Mesenchymal stem cell (in vitro differentiated cells and primary cell): ENCODE results near the gene RMRP.
A peak's percentile ranks its signal among the peaks of the same experiment; 100 is the strongest.

Experiments used
- DNase-seq: peaks from one replicate; pipeline ENCODE4 v3.0.0-alpha.2; 2013
- H2AFZ ChIP-seq: one replicate; pipeline ENCODE4 v1.6.1; 2013; ENCODE audit warnings: low read depth, mild to moderate bottlenecking, control low read depth, inconsistent platforms, low read length, moderate library complexity
- H2AK5ac ChIP-seq: 2 replicates; pipeline ENCODE4 v1.6.1; 2013; ENCODE audit warnings: low read length, moderate library complexity, mild to moderate bottlenecking, inconsistent platforms; ENCODE audit not compliant: severe bottlenecking
- H2BK120ac ChIP-seq: one replicate; pipeline ENCODE4 v1.6.1; 2013; ENCODE audit warnings: low read depth, mild to moderate bottlenecking, inconsistent platforms, low read length, moderate library complexity
- H2BK12ac ChIP-seq, 2 experiments: one replicate each; pipeline ENCODE4 v1.6.1; 2013; ENCODE audit warnings: inconsistent platforms in 2 of 2, low read length in 2 of 2, mild to moderate bottlenecking in 2 of 2, moderate library complexity in 2 of 2, control low read depth in 1 of 2
- H2BK15ac ChIP-seq: one replicate; pipeline ENCODE4 v1.6.1; 2013; ENCODE audit warnings: mild to moderate bottlenecking, low read depth, inconsistent platforms; ENCODE audit not compliant: poor library complexity, severe bottlenecking
- H2BK5ac ChIP-seq: 2 replicates; pipeline ENCODE4 v1.6.1; 2013; ENCODE audit warnings: low read depth, mild to moderate bottlenecking, low read length, control low read depth, inconsistent platforms; ENCODE audit not compliant: poor library complexity, severe bottlenecking
- H3K14ac ChIP-seq, 2 experiments: one replicate each; pipeline ENCODE4 v1.6.1; 2013; ENCODE audit warnings: inconsistent platforms in 2 of 2, low read length in 2 of 2, control low read depth in 1 of 2, mild to moderate bottlenecking in 1 of 2, moderate library complexity in 1 of 2
- H3K18ac ChIP-seq, 2 experiments: one replicate each; pipeline ENCODE4 v1.6.1; 2013; ENCODE audit warnings: inconsistent platforms in 2 of 2, low read length in 2 of 2, control low read depth in 1 of 2, low read depth in 1 of 2, mild to moderate bottlenecking in 1 of 2
- H3K23ac ChIP-seq, 2 experiments: one replicate each; pipeline ENCODE4 v1.6.1; 2013; ENCODE audit warnings: inconsistent platforms in 2 of 2, low read length in 2 of 2, mild to moderate bottlenecking in 2 of 2, moderate library complexity in 2 of 2, control low read depth in 1 of 2
- H3K27ac ChIP-seq: 2 replicates; pipeline ENCODE4 v1.5.1; 2013; ENCODE audit warnings: mild to moderate bottlenecking, moderate library complexity, low read length, control low read depth, inconsistent platforms; ENCODE audit not compliant: poor library complexity, severe bottlenecking
- H3K27me3 ChIP-seq, 2 experiments: 2 replicates each; pipeline versions ENCODE4 v1.6.1 to v1.7.0; 2013; ENCODE audit warnings: low read length in 2 of 2, mild to moderate bottlenecking in 2 of 2, moderate library complexity in 2 of 2, control low read depth in 1 of 2, inconsistent platforms in 1 of 2; ENCODE audit not compliant: control insufficient read depth in 1 of 2, insufficient read depth in 1 of 2
- H3K36me3 ChIP-seq, 2 experiments: 2 replicates each; pipeline versions ENCODE4 v1.6.1 to v1.7.0; 2013; ENCODE audit warnings: low read length in 2 of 2, control low read depth in 1 of 2, inconsistent platforms in 1 of 2, low read depth in 1 of 2, mild to moderate bottlenecking in 1 of 2; ENCODE audit not compliant: insufficient read depth in 2 of 2, control insufficient read depth in 1 of 2
- H3K4ac ChIP-seq, 2 experiments: one replicate each; pipeline ENCODE4 v1.6.1; 2013; ENCODE audit warnings: inconsistent platforms in 2 of 2, low read length in 2 of 2, mild to moderate bottlenecking in 2 of 2, moderate library complexity in 2 of 2, control low read depth in 1 of 2, low read depth in 1 of 2
- H3K4me1 ChIP-seq: 2 replicates; pipeline ENCODE4 v1.6.1; 2013; ENCODE audit warnings: low read depth, low read length, control low read depth; ENCODE audit not compliant: control insufficient read depth, insufficient read depth
- H3K4me2 ChIP-seq: 2 replicates; pipeline ENCODE4 v1.6.1; 2013; ENCODE audit warnings: low read length, mild to moderate bottlenecking, inconsistent platforms; ENCODE audit not compliant: poor library complexity, severe bottlenecking
- H3K4me3 ChIP-seq, 2 experiments: 2 replicates each; pipeline versions ENCODE4 v1.5.1 to v1.7.0; 2013; ENCODE audit warnings: low read length in 2 of 2, mild to moderate bottlenecking in 2 of 2, control low read depth in 1 of 2, low read depth in 1 of 2; ENCODE audit not compliant: insufficient read depth in 1 of 2
- H3K79me1 ChIP-seq: replicated peaks from 2 replicates; pipeline ENCODE4 v1.6.1; 2013; ENCODE audit warnings: mild to moderate bottlenecking, control low read depth, low read length, inconsistent platforms; ENCODE audit not compliant: poor library complexity, severe bottlenecking
- H3K9ac ChIP-seq: 2 replicates; pipeline ENCODE4 v1.7.0; 2013; ENCODE audit warnings: mild to moderate bottlenecking, low read length, moderate library complexity
- H3K9me3 ChIP-seq: 2 replicates; pipeline ENCODE4 v1.7.0; 2013; ENCODE audit warnings: mild to moderate bottlenecking, low read length; ENCODE audit not compliant: control insufficient read depth
- H4K8ac ChIP-seq: one replicate; pipeline ENCODE4 v1.6.1; 2013; ENCODE audit warnings: inconsistent platforms, mild to moderate bottlenecking, low read length, moderate library complexity
- H4K91ac ChIP-seq: one replicate; pipeline ENCODE4 v1.6.1; 2013; ENCODE audit warnings: mild to moderate bottlenecking, low read length, inconsistent platforms
- WGBS: methylation state at CpG from one replicate; pipeline ENCODE4 v1.1.7; 2013; ENCODE audit warnings: mixed read lengths; 5-methylcytosine and 5-hydroxymethylcytosine counted together

RMRP gene

GRCh38 chr9:35691757-35692301, 34.0 kb upstream of the RMRP start:
- Histone ChIP-seq H4K91ac (no peak overlapping the region), H3K36me3 (peaks cover 28 to 30% of the 10 kb centered on the region in 2 experiments), H3K27ac (peak overlapping the region; percentile 94), H2AK5ac (no peak overlapping the region), H2BK120ac (no peak overlapping the region), H3K23ac (no peak overlapping the region), H3K9me3 (no peaks in the 10 kb centered on the region), H3K14ac (no peak overlapping the region), H3K4me2 (peak overlapping the region; percentile 13), H2BK5ac (no peak overlapping the region), H3K18ac (no peak overlapping the region), H2BK12ac (peak overlapping the region in 1 of 2 experiments; percentile 45), H4K8ac (no peak overlapping the region), H3K4me3 (peak overlapping the region in 1 of 2 experiments; percentile 87), H2BK15ac (no peak overlapping the region), H3K79me1 (peaks cover 4% of the 10 kb centered on the region), H3K27me3 (no peaks in the 10 kb centered on the region), H2AFZ (no peak overlapping the region), H3K9ac (peak overlapping the region; percentile 92), H3K4me1 (peaks cover 17% of the 10 kb centered on the region), H3K4ac (peak overlapping the region in 1 of 2 experiments; percentile 52)
- no peak for DNase-seq
- WGBS, result 66% methylated on average over 13 of the region's 13 CpGs

DNA sequence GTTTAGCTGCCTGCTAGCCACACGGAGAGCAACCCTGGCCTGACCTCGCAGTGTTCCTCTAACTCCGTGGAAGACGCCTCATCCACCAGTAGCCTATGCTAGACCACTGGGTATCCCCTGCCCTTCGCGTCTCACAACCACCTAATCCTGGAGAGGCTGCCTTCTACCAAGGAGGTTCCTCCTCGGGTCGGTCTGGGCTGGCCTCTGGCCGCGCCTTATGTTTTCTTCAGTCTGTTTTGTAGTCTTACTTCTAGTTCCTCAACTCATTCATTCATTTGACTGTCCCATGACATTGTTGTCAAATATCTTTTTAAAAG, 33.5 kb upstream of the RMRP start:
- Histone ChIP-seq H3K14ac (peak overlapping the region in 1 of 2 experiments; percentile 94), H2BK15ac (no peak overlapping the region), H2BK120ac (peak overlapping the region; percentile 95), H3K23ac (peak overlapping the region in 1 of 2 experiments; percentile 85), H2BK12ac (peak overlapping the region in 1 of 2 experiments; percentile 79), H2BK5ac (peak overlapping the region; percentile 97), H3K27ac (peak overlapping the region; percentile 94), H4K8ac (peak overlapping the region; percentile 94), H2AK5ac (peak overlapping the region; percentile 97), H3K18ac (peak overlapping the region; percentile 95 to 97), H3K4me3 (peak overlapping the region; percentile 87), H3K9ac (peak overlapping the region; percentile 92), H4K91ac (peak overlapping the region; percentile 94), H3K36me3 (peaks cover 27 to 30% of the 10 kb centered on the region in 2 experiments), H2AFZ (peak overlapping the region; percentile 73), H3K4me2 (peak overlapping the region; percentile 82), H3K4ac (peak overlapping the region; percentile 73 to 97), H3K9me3 (no peaks in the 10 kb centered on the region), H3K4me1 (peaks cover 22% of the 10 kb centered on the region), H3K27me3 (no peaks in the 10 kb centered on the region), H3K79me1 (peaks cover 4% of the 10 kb centered on the region)
- DNase-seq, result no peak
- 13% methylated on average over 10 of the region's 10 CpGs for WGBS

DNA sequence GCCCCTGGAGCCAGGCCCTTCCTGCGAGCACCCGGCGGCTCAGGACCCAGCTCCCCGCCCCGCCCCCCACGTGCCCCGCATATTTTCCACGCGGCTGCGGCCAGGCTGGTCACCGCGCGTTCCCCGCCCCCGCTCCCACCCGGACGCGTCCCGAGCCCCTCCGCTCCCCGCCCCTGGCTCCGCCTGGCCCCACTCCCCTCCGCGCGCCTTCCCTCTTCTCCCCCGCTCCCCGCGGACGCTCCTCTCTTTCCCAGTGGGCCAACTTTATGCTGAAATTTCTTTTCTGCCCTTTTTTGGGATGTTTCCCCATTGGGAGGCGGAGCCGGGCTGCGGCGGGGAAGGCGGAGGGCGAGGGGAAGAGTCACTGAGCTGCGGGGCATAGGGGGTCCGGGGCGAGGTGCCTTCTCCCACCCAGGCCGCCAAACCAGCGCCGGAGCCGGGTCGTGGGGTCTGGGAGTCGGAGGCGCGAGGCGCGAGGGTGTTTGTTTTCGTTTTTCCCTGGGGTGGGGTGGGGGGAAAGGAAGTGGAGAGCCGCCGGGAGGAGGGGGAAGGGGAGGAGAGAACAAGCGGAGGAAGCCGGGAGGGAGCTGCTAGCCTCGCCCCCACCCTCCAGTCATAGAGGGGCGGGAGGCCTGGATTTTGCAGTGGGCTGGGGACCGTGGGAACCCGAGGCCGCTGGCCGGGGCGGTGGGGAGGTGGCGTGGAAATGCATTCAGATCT, 33.0 kb upstream of the RMRP start:
- H2AK5ac ChIP-seq, result peak overlapping the region; percentile 97
- H3K4ac ChIP-seq, result peak overlapping the region; percentile 89 to 97
- peak; percentile 87 for DNase-seq
- H3K23ac ChIP-seq, result peak overlapping the region in 1 of 2 experiments; percentile 85
- peak overlapping the region; percentile 97 for H2BK5ac ChIP-seq
- peak overlapping the region; percentile 97 for H3K18ac ChIP-seq
- peaks cover 2% of the 10 kb centered on the region for H3K79me1 ChIP-seq
- peak overlapping the region; percentile 52 to 90 for H2BK12ac ChIP-seq
- H3K9ac ChIP-seq, result peak overlapping the region; percentile 92
- no peaks in the 10 kb centered on the region for H3K9me3 ChIP-seq
- H2AFZ ChIP-seq, result peak overlapping the region; percentile 74
- peak overlapping the region; percentile 94 for H4K91ac ChIP-seq
- H3K27ac ChIP-seq, result peak overlapping the region; percentile 95
- peaks cover 27 to 29% of the 10 kb centered on the region in 2 experiments for H3K36me3 ChIP-seq
- peak overlapping the region; percentile 87 for H3K4me3 ChIP-seq
- H2BK15ac ChIP-seq, result peak overlapping the region; percentile 96
- peaks cover 26% of the 10 kb centered on the region for H3K4me1 ChIP-seq
- H3K4me2 ChIP-seq, result peak overlapping the region; percentile 82
- H3K27me3 ChIP-seq, result no peaks in the 10 kb centered on the region
- H2BK120ac ChIP-seq, result peak overlapping the region; percentile 95
- peak overlapping the region; percentile 94 for H4K8ac ChIP-seq
- WGBS, result 1% methylated on average over 49 of the region's 61 CpGs
- H3K14ac ChIP-seq, result peak overlapping the region in 1 of 2 experiments; percentile 94

GRCh38 chr9:35690294-35690613, 32.4 kb upstream of the RMRP start:
- Histone ChIP-seq H2BK120ac (peak overlapping the region; percentile 95), H3K4me2 (peak overlapping the region; percentile 82), H3K4me1 (peaks cover 30% of the 10 kb centered on the region), H3K4ac (peak overlapping the region; percentile 89 to 94), H3K36me3 (peaks cover 28 to 31% of the 10 kb centered on the region in 2 experiments), H4K91ac (peak overlapping the region; percentile 88), H3K79me1 (peaks cover 2% of the 10 kb centered on the region), H3K27ac (peak overlapping the region; percentile 95), H3K18ac (peak overlapping the region; percentile 93 to 96), H2AK5ac (peak overlapping the region; percentile 17), H2BK12ac (peak overlapping the region in 1 of 2 experiments; percentile 70), H2BK5ac (peak overlapping the region; percentile 97), H2BK15ac (peak overlapping the region; percentile 39), H2AFZ (peak overlapping the region; percentile 62), H3K27me3 (no peaks in the 10 kb centered on the region), H3K9me3 (no peaks in the 10 kb centered on the region), H3K23ac (peak overlapping the region in 1 of 2 experiments; percentile 86), H3K14ac (peak overlapping the region in 1 of 2 experiments; percentile 56), H3K9ac (peak overlapping the region; percentile 92), H4K8ac (peak overlapping the region; percentile 85), H3K4me3 (peak overlapping the region; percentile 87)
- no peak for DNase-seq
- 3% methylated on average over 15 of the region's 21 CpGs for WGBS
